Measurements from ENCODE around the gene ADK. TPM values are rescaled to one million over a fixed set of nuclear protein-coding genes. Genes with fewer than 3 reads are reported as not detected.

The ADK gene
- total RNA-seq, 1 donor from 2014 or later: 53.7 TPM

GRCh38 chr10:74223755-74224529, 72.9 kb downstream of the ADK start:
- H3K27me3 ChIP-seq (ENCODE audit: control insufficient read depth, insufficient read depth, low read length): no peaks in the 10 kb centered on the region
- H3K4me3 ChIP-seq (ENCODE audit: low read depth, low read length): no peak overlapping the region
- TF ChIP-seq CTCF (IDR thresholded peaks at IDR 0.05; ENCODE audit: insufficient read depth, low read length, severe bottlenecking): no peak
- H3K36me3 ChIP-seq (ENCODE audit: control insufficient read depth, insufficient read depth, low read length): no peaks in the 10 kb centered on the region
- no peak for FAIRE-seq
- DNase-seq (ENCODE audit: low read depth): peak; percentile 93

- Histone ChIP-seq H3K4me3 (ENCODE audit: low read depth, low read length) (no peak overlapping the region), H3K36me3 (ENCODE audit: control insufficient read depth, insufficient read depth, low read length) (no peaks in the 10 kb centered on the region), H3K27me3 (ENCODE audit: control insufficient read depth, insufficient read depth, low read length) (no peaks in the 10 kb centered on the region)
- TF ChIP-seq CTCF (IDR thresholded peaks at IDR 0.05; ENCODE audit: insufficient read depth, low read length, severe bottlenecking): no peak
- FAIRE-seq: no peak
- DNase-seq (ENCODE audit: low read depth): peak; percentile 88
Measured at GRCh38 chr10:74227697-74228424, 76.8 kb downstream of the ADK start.

GRCh38 chr10:74231375-74231774, 80.4 kb downstream of the ADK start:
- no peak for TF ChIP-seq CTCF (IDR thresholded peaks at IDR 0.05; ENCODE audit: insufficient read depth, low read length, severe bottlenecking)
- Histone ChIP-seq H3K4me3 (ENCODE audit: low read depth, low read length) (no peak overlapping the region), H3K36me3 (ENCODE audit: control insufficient read depth, insufficient read depth, low read length) (no peaks in the 10 kb centered on the region), H3K27me3 (ENCODE audit: control insufficient read depth, insufficient read depth, low read length) (no peaks in the 10 kb centered on the region)
- DNase-seq (ENCODE audit: low read depth) (peak; percentile 68), FAIRE-seq (no peak)

- Histone ChIP-seq H3K27me3 (ENCODE audit: control insufficient read depth, insufficient read depth, low read length) (no peaks in the 10 kb centered on the region), H3K4me3 (ENCODE audit: low read depth, low read length) (no peak overlapping the region), H3K36me3 (ENCODE audit: control insufficient read depth, insufficient read depth, low read length) (no peaks in the 10 kb centered on the region)
- FAIRE-seq: no peak
- DNase-seq (ENCODE audit: low read depth): no peak
- no peak for TF ChIP-seq CTCF (IDR thresholded peaks at IDR 0.05; ENCODE audit: insufficient read depth, low read length, severe bottlenecking)
Measured at GRCh38 chr10:74233281-74233680, 82.3 kb downstream of the ADK start.

GRCh38 chr10:74234569-74234968, 83.5 kb downstream of the ADK start:
- H3K27me3 ChIP-seq (ENCODE audit: control insufficient read depth, insufficient read depth, low read length): no peaks in the 10 kb centered on the region
- TF ChIP-seq CTCF (IDR thresholded peaks at IDR 0.05; ENCODE audit: insufficient read depth, low read length, severe bottlenecking): peak; percentile 5
- DNase-seq (ENCODE audit: low read depth): peak; percentile 32
- H3K4me3 ChIP-seq (ENCODE audit: low read depth, low read length): no peak overlapping the region
- H3K36me3 ChIP-seq (ENCODE audit: control insufficient read depth, insufficient read depth, low read length): no peaks in the 10 kb centered on the region
- no peak for FAIRE-seq

All from bronchial epithelial cell (primary cell).